HL-60 (cell line): Measurements from ENCODE around the gene CLCN7.

ENCODE experiments used
- DNase-seq, 2 experiments: peaks; one replicate each; pipeline ENCODE4 v3.0.0-alpha.2; 2010 to 2020; ENCODE audit warnings: low read depth in 1 of 2, low spot score in 1 of 2
- H3K27ac ChIP-seq: fragments of 250-450 bp; sonication (Bioruptor Pico); replicated peaks from 2 replicates; pipeline ENCODE4 v1.5.1; 2020; ENCODE audit warnings: mild to moderate bottlenecking, moderate library complexity
- H3K27me3 ChIP-seq: fragments of 250-450 bp; sonication (Bioruptor Pico); 2 replicates; pipeline ENCODE4 v1.5.1; 2021; ENCODE audit warnings: mild to moderate bottlenecking, moderate library complexity; ENCODE audit not compliant: insufficient read depth, poor library complexity, severe bottlenecking
- H3K4me3 ChIP-seq: replicated peaks from 2 replicates; pipeline ENCODE4 v1.5.1; 2011; ENCODE audit warnings: mild to moderate bottlenecking, control low read depth, low read length; ENCODE audit not compliant: insufficient read depth
- GABPA ChIP-seq: IDR thresholded peaks from 2 replicates; pipeline ENCODE4 v1.6.1; 2012; ENCODE audit warnings: low read depth
- POLR2AphosphoS5 ChIP-seq: IDR thresholded peaks from 2 replicates; pipeline ENCODE4 v1.6.1; 2012; ENCODE audit warnings: low read depth
- SPI1 ChIP-seq: IDR thresholded peaks from 2 replicates; pipeline ENCODE4 v1.6.1; 2012; ENCODE audit warnings: low read depth, mild to moderate bottlenecking, borderline replicate concordance
- TF ChIP-seq, protein P1 (sequence below): IDR thresholded peaks from 2 replicates; pipeline ENCODE4 v1.6.1; 2012; ENCODE audit warnings: low read depth; ENCODE audit not compliant: insufficient replicate concordance
- TF ChIP-seq, protein P2 (sequence below): IDR thresholded peaks from one replicate; pipeline ENCODE4 v1.5.1; 2011; ENCODE audit warnings: low read length, control low read depth, inconsistent platforms; ENCODE audit not compliant: insufficient read depth

The CLCN7 gene

DNA sequence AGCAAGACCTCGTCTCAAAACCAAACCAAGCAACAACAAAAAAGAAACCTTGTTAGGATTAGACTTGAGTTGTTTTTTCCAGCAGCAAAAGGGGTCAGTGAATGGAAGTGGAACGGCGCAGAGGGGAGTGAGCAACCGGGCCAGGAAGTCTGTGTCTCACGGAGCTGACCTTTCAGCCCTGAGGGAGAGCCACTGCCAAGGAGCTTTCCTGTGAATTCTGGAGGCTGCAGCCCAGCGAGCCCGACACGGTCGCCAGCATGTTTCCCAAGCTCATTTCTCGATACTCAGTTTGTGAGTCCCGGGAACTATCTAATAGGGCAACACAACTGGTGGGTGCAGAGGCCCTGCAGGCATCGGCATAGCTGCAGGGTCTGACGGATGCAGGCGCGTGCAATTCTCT lies 37.9 kb upstream of the CLCN7 start:
- TF ChIP-seq, protein P1, sequence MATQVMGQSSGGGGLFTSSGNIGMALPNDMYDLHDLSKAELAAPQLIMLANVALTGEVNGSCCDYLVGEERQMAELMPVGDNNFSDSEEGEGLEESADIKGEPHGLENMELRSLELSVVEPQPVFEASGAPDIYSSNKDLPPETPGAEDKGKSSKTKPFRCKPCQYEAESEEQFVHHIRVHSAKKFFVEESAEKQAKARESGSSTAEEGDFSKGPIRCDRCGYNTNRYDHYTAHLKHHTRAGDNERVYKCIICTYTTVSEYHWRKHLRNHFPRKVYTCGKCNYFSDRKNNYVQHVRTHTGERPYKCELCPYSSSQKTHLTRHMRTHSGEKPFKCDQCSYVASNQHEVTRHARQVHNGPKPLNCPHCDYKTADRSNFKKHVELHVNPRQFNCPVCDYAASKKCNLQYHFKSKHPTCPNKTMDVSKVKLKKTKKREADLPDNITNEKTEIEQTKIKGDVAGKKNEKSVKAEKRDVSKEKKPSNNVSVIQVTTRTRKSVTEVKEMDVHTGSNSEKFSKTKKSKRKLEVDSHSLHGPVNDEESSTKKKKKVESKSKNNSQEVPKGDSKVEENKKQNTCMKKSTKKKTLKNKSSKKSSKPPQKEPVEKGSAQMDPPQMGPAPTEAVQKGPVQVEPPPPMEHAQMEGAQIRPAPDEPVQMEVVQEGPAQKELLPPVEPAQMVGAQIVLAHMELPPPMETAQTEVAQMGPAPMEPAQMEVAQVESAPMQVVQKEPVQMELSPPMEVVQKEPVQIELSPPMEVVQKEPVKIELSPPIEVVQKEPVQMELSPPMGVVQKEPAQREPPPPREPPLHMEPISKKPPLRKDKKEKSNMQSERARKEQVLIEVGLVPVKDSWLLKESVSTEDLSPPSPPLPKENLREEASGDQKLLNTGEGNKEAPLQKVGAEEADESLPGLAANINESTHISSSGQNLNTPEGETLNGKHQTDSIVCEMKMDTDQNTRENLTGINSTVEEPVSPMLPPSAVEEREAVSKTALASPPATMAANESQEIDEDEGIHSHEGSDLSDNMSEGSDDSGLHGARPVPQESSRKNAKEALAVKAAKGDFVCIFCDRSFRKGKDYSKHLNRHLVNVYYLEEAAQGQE = no peak
- TF ChIP-seq POLR2AphosphoS5 (no peak; the same call in 1 of the 2 replicates), GABPA (no peak)
- TF ChIP-seq, protein P2, sequence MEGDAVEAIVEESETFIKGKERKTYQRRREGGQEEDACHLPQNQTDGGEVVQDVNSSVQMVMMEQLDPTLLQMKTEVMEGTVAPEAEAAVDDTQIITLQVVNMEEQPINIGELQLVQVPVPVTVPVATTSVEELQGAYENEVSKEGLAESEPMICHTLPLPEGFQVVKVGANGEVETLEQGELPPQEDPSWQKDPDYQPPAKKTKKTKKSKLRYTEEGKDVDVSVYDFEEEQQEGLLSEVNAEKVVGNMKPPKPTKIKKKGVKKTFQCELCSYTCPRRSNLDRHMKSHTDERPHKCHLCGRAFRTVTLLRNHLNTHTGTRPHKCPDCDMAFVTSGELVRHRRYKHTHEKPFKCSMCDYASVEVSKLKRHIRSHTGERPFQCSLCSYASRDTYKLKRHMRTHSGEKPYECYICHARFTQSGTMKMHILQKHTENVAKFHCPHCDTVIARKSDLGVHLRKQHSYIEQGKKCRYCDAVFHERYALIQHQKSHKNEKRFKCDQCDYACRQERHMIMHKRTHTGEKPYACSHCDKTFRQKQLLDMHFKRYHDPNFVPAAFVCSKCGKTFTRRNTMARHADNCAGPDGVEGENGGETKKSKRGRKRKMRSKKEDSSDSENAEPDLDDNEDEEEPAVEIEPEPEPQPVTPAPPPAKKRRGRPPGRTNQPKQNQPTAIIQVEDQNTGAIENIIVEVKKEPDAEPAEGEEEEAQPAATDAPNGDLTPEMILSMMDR = no peak
- H3K27ac ChIP-seq = no peak overlapping the region
- H3K27me3 ChIP-seq = no peaks in the 10 kb centered on the region
- no peak for DNase-seq
- no peak overlapping the region for H3K4me3 ChIP-seq

GRCh38 chr16:1511662-1512569 lies 37.1 kb upstream of the CLCN7 start:
- no peaks in the 10 kb centered on the region for H3K27me3 ChIP-seq
- H3K27ac ChIP-seq = no peak overlapping the region
- DNase-seq = no peak
- TF ChIP-seq, protein P1 = no peak
- TF ChIP-seq POLR2AphosphoS5 = peak; percentile 74
- H3K4me3 ChIP-seq = no peak overlapping the region

- no peak overlapping the region for H3K27ac ChIP-seq
- TF ChIP-seq, protein P1 = no peak
- TF ChIP-seq SPI1 (no peak), POLR2AphosphoS5 (no peak; the same call in 1 of the 2 replicates), GABPA (no peak)
- TF ChIP-seq, protein P2 = no peak
- no peak for DNase-seq
- no peak overlapping the region for H3K4me3 ChIP-seq
- H3K27me3 ChIP-seq = no peaks in the 10 kb centered on the region
Observed at GRCh38 chr16:1510941-1511351, 36.1 kb upstream of the CLCN7 start.
